ENCODE results near the gene BLMH. TPM values are rescaled to one million over a fixed set of nuclear protein-coding genes. Genes with fewer than 3 reads are reported as not detected.
A peak's percentile ranks its signal among the peaks of the same experiment; 100 is the strongest.

Gene BLMH
- total RNA-seq, 1 donor from 2014 or later: 60.9 TPM

DNA sequence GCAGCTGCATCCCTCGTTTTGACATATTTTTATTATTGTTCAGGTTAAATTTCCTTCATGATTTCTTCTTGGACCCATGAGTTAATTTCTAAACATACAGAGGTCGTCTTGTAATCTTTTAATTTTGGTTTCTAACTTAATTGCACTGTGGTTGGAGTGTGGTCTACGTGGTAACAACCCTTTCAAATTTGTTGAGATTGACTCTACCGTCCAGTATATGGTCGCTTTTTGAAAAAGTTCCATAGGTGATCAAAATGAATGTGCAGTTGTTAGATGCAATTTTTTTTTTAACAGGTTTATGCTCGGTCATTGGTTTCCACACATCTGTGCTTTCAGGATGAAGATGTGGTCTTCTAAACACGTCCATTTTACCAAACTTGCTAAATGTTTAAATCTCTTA lies 45.3 kb downstream of the BLMH start:
- Mint-ChIP-seq H3K4me3 (ENCODE audit: low read depth) (no peak overlapping the region), H3K9me3 (ENCODE audit: low read depth) (no peaks in the 10 kb centered on the region), H3K4me1 (ENCODE audit: low read depth) (no peaks in the 10 kb centered on the region), H3K36me3 (ENCODE audit: insufficient read depth) (peaks cover 30% of the 10 kb centered on the region), H3K27ac (no peak overlapping the region), H3K27me3 (peaks cover 4% of the 10 kb centered on the region)
- TF ChIP-seq CTCF (IDR thresholded peaks at IDR 0.05; ENCODE audit: unreplicated experiment): no peak
- DNase-seq (ENCODE audit: low spot score, unreplicated experiment): no peak

GRCh38 chr17:30244853-30245385 lies 46.8 kb downstream of the BLMH start:
- Mint-ChIP-seq H3K36me3 (ENCODE audit: insufficient read depth) (peaks cover 20% of the 10 kb centered on the region), H3K4me1 (ENCODE audit: low read depth) (no peaks in the 10 kb centered on the region), H3K9me3 (ENCODE audit: low read depth) (peaks cover 3% of the 10 kb centered on the region), H3K4me3 (ENCODE audit: low read depth) (no peak overlapping the region), H3K27me3 (peaks cover 4% of the 10 kb centered on the region), H3K27ac (no peak overlapping the region)
- no peak for DNase-seq (ENCODE audit: low spot score, unreplicated experiment)
- TF ChIP-seq CTCF (IDR thresholded peaks at IDR 0.05; ENCODE audit: unreplicated experiment): no peak

GRCh38 chr17:30243568-30243967 lies 48.2 kb downstream of the BLMH start:
- no peak overlapping the region for H3K27ac Mint-ChIP-seq
- H3K4me3 Mint-ChIP-seq (ENCODE audit: low read depth): no peak overlapping the region
- H3K36me3 Mint-ChIP-seq (ENCODE audit: insufficient read depth): peaks cover 12% of the 10 kb centered on the region
- no peak for TF ChIP-seq CTCF (IDR thresholded peaks at IDR 0.05; ENCODE audit: unreplicated experiment)
- DNase-seq (ENCODE audit: low spot score, unreplicated experiment): no peak
- peaks cover 13% of the 10 kb centered on the region for H3K27me3 Mint-ChIP-seq
- peaks cover 2% of the 10 kb centered on the region for H3K4me1 Mint-ChIP-seq (ENCODE audit: low read depth)
- peaks cover 3% of the 10 kb centered on the region for H3K9me3 Mint-ChIP-seq (ENCODE audit: low read depth)

DNA sequence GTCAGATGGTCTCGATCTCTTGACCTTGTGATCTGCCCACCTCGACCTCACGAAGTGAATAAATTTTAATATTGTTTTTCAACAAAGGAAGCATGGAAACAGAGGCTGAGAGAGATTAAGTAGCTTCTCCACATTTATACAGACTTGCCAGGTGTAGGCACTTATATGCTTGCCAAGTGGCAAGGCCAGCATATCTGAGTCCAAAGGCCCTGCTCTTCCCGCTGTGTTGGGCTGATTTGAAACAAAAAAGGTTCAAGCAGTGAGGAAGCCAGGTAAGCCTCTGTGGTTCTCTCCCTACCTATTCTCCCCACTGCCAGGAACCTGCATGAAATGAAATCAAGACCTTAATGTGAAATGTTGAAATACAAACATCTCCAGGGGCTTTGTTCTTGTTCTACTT lies 48.7 kb downstream of the BLMH start:
- no peak for DNase-seq (ENCODE audit: low spot score, unreplicated experiment)
- H3K36me3 Mint-ChIP-seq (ENCODE audit: insufficient read depth): peaks cover 7% of the 10 kb centered on the region
- H3K9me3 Mint-ChIP-seq (ENCODE audit: low read depth): peaks cover 3% of the 10 kb centered on the region
- peaks cover 19% of the 10 kb centered on the region for H3K27me3 Mint-ChIP-seq
- H3K27ac Mint-ChIP-seq: no peak overlapping the region
- H3K4me3 Mint-ChIP-seq (ENCODE audit: low read depth): no peak overlapping the region
- TF ChIP-seq CTCF (IDR thresholded peaks at IDR 0.05; ENCODE audit: unreplicated experiment): no peak
- H3K4me1 Mint-ChIP-seq (ENCODE audit: low read depth): peaks cover 6% of the 10 kb centered on the region

DNA sequence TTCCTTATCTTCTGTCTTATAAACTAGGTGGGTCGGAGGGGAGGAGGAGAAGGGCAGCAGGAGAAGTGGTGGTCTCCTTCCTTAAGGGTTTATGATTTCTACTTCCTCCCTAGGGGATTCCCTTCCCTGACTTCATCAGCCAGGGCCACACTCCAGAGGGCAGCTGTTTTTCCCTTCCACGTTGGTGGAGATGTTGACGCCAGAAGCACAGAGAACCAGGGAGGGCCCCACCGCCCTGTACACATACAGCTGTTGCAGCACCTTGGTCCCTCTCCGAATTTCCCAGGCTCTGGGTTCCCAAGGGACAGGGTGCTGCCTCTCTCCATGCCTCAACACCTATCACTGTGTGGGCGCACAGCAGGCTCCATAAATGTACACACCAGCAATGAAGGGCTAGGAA lies 50.7 kb downstream of the BLMH start:
- no peak for TF ChIP-seq CTCF (IDR thresholded peaks at IDR 0.05; ENCODE audit: unreplicated experiment)
- Mint-ChIP-seq H3K27me3 (peaks cover 32% of the 10 kb centered on the region), H3K4me3 (ENCODE audit: low read depth) (no peak overlapping the region), H3K36me3 (ENCODE audit: insufficient read depth) (no peaks in the 10 kb centered on the region), H3K4me1 (ENCODE audit: low read depth) (peaks cover 8% of the 10 kb centered on the region), H3K9me3 (ENCODE audit: low read depth) (peaks cover 3% of the 10 kb centered on the region), H3K27ac (peak overlapping the region; percentile 34)
- no peak for DNase-seq (ENCODE audit: low spot score, unreplicated experiment)

Measured in progenitor cell of endocrine pancreas (in vitro differentiated cells).